A549 (cell line): ENCODE measurements around the gene ADO.

Source experiments
- CTCF ChIP-seq: fragments of >200 bp; sonication (Bioruptor Twin); formaldehyde crosslinking; IDR thresholded peaks from 3 replicates; pipeline ENCODE4 v1.5.1; 2016
- NR3C1 ChIP-seq: fragments of >200 bp; sonication (Bioruptor Twin); formaldehyde crosslinking; IDR thresholded peaks from 3 replicates; pipeline ENCODE4 v1.6.1; 2017
- POLR2A ChIP-seq: IDR thresholded peaks from 2 replicates; pipeline ENCODE4 v1.6.1; 2012; ENCODE audit warnings: mild to moderate bottlenecking, low read length
- SMC3 ChIP-seq: fragments of >200 bp; sonication (Bioruptor Twin); formaldehyde crosslinking; IDR thresholded peaks from 3 replicates; pipeline ENCODE4 v1.6.1; 2018; ENCODE audit warnings: inconsistent platforms

DNA sequence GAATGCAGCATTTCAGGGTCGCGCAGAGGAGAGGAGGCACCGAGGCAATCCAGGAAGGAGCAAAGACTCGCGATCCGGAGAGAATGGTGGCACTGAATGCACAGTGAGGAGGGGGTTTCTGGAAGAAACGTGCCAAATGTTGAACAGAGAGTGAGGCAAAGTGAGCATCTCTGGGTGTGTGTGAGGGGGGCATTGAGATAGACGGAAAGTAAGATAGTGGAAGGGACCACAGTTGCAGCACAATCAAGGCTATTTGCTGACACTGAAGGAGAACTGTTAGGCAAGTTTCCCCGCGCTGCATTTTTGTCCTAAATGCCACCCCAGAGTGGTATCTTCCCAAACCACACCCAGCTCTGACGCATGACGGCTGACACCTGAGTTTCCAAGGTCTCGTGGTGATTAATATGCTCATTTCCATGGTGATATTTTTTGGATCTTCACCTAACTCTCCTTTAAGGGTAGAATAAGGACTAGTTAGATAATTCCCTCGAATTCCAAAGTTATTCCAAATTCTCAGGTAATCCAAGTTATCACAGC, 14.4 kb upstream of the ADO start:
- no peak for TF ChIP-seq CTCF
- no peak for TF ChIP-seq NR3C1
- TF ChIP-seq SMC3: no peak
- no peak for TF ChIP-seq POLR2A
